ENCODE results near the gene SLC19A1. TPM values are rescaled to one million over a fixed set of nuclear protein-coding genes. Genes with fewer than 3 reads are reported as not detected.

The SLC19A1 gene
- total RNA-seq, 1 donor from 2014 or later = 53.3 TPM

GRCh38 chr21:45481566-45481965 lies 60.7 kb downstream of the SLC19A1 start:
- Mint-ChIP-seq H3K27ac (ENCODE audit: unreplicated experiment) (no peak overlapping the region), H3K27me3 (ENCODE audit: unreplicated experiment) (peaks cover 14% of the 10 kb centered on the region), H3K36me3 (ENCODE audit: unreplicated experiment) (peaks cover 8% of the 10 kb centered on the region), H3K4me3 (ENCODE audit: unreplicated experiment) (no peak overlapping the region), H3K9me3 (ENCODE audit: unreplicated experiment) (peaks cover 12% of the 10 kb centered on the region), H3K4me1 (ENCODE audit: low read depth, unreplicated experiment) (peaks cover 9% of the 10 kb centered on the region)
- no peak for DNase-seq
- no peak for TF ChIP-seq CTCF (IDR thresholded peaks at IDR 0.05; ENCODE audit: partially characterized antibody, unreplicated experiment)

GRCh38 chr21:45480701-45481500 lies 61.3 kb downstream of the SLC19A1 start:
- TF ChIP-seq CTCF (IDR thresholded peaks at IDR 0.05; ENCODE audit: partially characterized antibody, unreplicated experiment) = no peak
- H3K27me3 Mint-ChIP-seq (ENCODE audit: unreplicated experiment) = peaks cover 14% of the 10 kb centered on the region
- no peak for DNase-seq
- peaks cover 11% of the 10 kb centered on the region for H3K36me3 Mint-ChIP-seq (ENCODE audit: unreplicated experiment)
- no peak overlapping the region for H3K4me3 Mint-ChIP-seq (ENCODE audit: unreplicated experiment)
- H3K4me1 Mint-ChIP-seq (ENCODE audit: low read depth, unreplicated experiment) = peaks cover 11% of the 10 kb centered on the region
- H3K27ac Mint-ChIP-seq (ENCODE audit: unreplicated experiment) = no peak overlapping the region
- H3K9me3 Mint-ChIP-seq (ENCODE audit: unreplicated experiment) = peaks cover 13% of the 10 kb centered on the region

- TF ChIP-seq CTCF (IDR thresholded peaks at IDR 0.05; ENCODE audit: partially characterized antibody, unreplicated experiment) = no peak
- peaks cover 13% of the 10 kb centered on the region for H3K27me3 Mint-ChIP-seq (ENCODE audit: unreplicated experiment)
- DNase-seq = no peak
- H3K27ac Mint-ChIP-seq (ENCODE audit: unreplicated experiment) = no peak overlapping the region
- no peak overlapping the region for H3K4me3 Mint-ChIP-seq (ENCODE audit: unreplicated experiment)
- H3K9me3 Mint-ChIP-seq (ENCODE audit: unreplicated experiment) = peaks cover 13% of the 10 kb centered on the region
- H3K4me1 Mint-ChIP-seq (ENCODE audit: low read depth, unreplicated experiment) = peaks cover 11% of the 10 kb centered on the region
- peaks cover 11% of the 10 kb centered on the region for H3K36me3 Mint-ChIP-seq (ENCODE audit: unreplicated experiment)
Measured at GRCh38 chr21:45479691-45480675, 62.3 kb downstream of the SLC19A1 start.

GRCh38 chr21:45478816-45479669 lies 63.2 kb downstream of the SLC19A1 start:
- peaks cover 5% of the 10 kb centered on the region for H3K36me3 Mint-ChIP-seq (ENCODE audit: unreplicated experiment)

More at GRCh38 chr21:45478816-45479669, 63.2 kb downstream of the SLC19A1 start:
- Mint-ChIP-seq H3K27ac (ENCODE audit: unreplicated experiment) (peak overlapping the region; percentile 25), H3K27me3 (ENCODE audit: unreplicated experiment) (peaks cover 8% of the 10 kb centered on the region), H3K9me3 (ENCODE audit: unreplicated experiment) (peaks cover 12% of the 10 kb centered on the region), H3K4me3 (ENCODE audit: unreplicated experiment) (no peak overlapping the region), H3K4me1 (ENCODE audit: low read depth, unreplicated experiment) (peaks cover 11% of the 10 kb centered on the region)
- no peak for TF ChIP-seq CTCF (IDR thresholded peaks at IDR 0.05; ENCODE audit: partially characterized antibody, unreplicated experiment)
- DNase-seq = no peak
